Activated T-cell treated with anti-CD3 and anti-CD28 coated beads, Interleukin-2, amount 50 U/mL, for 48 hours (primary cell): ENCODE data around the gene PITRM1.
"Not testable (repeated sequence)": the region's sequence is repeated elsewhere in the genome, so short reads cannot be mapped to it uniquely, and the experiment has no call there.

Experiments used
- DNase-seq, 2 experiments: peaks; one replicate each; pipeline ENCODE4 v3.0.0-alpha.2; 2020

Gene PITRM1

DNA sequence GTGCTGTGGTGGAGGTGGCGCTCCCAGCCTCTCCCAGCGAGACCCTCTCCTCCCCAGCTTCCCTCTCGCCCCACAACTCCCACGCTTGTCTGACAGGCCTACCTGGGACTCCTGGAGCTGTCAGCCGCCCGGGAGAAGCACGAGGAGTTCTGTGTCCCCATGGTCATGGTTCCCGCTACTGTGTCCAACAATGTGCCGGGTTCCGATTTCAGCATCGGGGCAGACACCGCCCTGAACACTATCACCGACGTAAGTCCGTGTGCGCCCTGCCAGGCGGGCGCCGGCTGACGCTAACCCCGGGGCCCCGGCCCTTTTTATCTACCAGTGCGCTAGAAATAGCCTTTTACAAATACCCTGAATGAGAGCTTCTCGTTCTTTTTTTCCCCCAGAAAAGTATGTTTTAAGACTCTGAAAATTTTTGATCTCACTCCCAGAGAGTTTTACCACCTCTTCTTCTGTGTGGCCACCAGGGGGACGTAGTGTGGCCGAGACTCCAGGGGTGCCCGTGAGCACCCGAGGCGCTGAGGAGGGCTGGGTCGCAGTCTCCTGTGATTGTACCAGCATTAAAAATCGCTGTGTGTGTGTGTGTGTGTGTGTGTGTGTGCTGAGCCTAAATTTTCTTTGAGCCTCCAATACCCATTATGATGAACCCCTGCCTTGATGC, 52.7 kb downstream of the PITRM1 start:
- DNase-seq, result no peak

GRCh38 chr10:3118641-3119091, 53.9 kb downstream of the PITRM1 start:
- DNase-seq, result no peak

DNA sequence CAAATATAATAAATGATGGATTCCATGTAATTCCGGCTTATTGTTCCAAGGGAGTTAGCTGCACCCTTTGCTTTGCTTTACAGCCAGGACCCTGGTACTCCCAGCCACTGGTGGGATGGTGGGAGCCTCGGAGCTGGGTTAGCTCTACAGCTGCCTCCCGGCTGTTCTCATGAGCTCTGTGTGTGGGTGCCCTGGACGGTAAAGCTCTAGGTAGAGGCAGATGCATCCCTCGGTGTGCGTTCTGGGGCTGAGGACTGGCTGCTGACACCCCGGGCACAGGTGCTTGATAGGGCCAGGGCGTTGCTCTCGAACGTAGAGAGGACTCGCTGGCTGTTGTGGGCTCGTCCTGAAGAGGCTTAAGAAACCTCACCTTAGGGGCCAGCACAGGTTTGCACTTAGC, 55.1 kb downstream of the PITRM1 start:
- no peak for DNase-seq

DNA sequence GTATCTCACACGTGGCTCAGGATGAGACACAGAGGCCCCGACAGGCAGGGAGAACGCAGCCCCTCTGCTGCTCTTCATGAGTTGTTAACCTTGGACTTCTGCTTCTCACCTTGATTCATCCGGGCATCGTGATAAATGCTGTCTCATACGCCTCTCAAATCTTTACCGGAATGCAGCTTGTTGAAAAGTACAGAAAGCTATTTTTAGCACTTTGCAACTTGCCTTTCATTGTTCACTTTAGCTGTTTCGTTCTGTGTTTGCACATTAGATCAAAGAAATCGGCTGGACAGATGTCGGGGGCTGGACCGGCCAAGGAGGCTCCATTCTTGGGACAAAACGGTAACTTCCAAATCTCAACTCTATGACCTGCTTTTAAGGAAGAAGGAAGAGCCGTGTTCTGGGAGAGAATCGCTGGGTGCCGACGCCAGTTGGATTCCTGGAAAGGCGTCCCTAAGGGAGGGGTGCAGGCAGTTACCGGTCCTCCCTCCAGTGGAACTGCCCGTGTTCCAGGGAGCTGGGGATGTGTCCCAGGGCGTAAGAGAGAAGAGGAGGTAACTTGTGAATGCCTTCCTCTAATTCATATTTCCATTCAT, 56.0 kb downstream of the PITRM1 start:
- no peak for DNase-seq

DNA sequence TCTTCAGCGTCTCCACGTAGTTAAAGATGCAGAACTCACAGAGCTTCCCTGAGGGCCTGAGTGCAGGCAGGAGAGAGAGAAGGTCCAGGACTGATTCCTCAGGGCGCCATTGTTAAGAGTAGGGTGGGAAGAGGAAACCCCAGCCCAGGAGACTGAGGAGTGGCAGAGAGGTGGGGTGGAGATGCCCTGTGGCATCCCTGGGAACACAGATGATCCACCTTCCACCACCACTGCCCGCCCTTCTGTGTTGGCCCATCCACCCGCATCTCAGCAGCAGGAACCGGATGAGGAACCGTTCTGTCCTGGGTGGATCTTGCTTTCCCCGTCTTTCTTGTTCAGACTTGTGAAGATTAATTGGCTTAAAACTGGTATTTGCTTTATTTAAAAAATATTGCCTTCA, 56.9 kb downstream of the PITRM1 start:
- DNase-seq, result no peak

DNA sequence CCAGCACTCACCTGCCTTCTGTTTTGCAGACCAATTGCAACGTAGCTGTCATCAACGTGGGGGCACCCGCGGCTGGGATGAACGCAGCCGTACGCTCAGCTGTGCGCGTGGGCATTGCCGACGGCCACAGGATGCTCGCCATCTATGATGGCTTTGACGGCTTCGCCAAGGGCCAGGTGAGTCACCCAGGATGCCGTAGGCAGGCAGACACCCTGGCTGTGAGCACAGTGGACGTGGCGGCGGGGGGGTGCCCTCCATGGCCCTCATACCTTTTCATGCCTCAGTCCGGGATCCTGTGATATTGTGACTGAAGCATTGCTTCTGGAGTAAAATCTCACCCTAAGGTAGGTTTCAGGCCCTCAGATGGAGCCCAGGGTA, 59.2 kb downstream of the PITRM1 start:
- DNase-seq, result no peak

- DNase-seq, result no peak
These were observed 60.9 kb downstream of the PITRM1 start for GRCh38 chr10:3111621-3112163.

DNA sequence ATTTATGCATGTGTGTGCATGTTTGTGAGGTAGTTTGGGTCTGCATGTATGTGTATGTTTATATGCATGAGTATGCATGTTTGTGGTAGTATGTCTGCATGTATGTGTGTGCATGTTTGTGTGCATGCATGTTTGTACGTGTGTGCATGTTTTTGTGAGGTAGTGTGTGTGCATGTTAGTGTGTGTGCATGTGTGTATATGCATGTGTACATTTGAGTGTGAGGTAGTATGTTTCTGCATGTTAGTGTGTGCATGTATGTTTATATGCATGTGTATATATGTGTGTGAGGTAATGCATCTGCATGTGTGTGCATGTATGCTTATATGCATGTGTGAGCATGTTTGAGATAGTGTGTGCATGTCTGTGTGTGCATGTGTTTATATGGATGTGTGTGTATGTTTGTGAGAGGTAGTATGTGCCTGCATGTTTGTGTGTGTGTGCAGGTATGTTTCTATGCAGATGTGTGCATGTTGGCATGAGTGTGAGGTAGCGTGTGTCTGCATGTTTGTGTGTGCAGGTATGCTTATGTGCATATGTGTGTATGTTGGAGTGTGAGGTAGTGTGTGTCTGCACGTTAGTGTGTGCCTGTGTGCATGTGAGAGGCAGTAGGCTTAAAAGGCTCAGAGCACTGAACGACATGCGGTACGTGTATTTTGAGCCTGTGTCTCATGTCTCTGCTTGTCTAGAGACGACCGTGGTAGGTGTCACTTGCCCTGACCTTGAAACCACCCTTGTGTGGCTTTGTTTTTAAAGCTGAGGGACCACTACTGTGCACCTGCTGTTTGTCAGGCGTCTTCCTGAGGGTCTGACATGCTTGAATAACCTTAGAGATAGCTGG, 61.6 kb downstream of the PITRM1 start:
- DNase-seq, result no peak

DNA sequence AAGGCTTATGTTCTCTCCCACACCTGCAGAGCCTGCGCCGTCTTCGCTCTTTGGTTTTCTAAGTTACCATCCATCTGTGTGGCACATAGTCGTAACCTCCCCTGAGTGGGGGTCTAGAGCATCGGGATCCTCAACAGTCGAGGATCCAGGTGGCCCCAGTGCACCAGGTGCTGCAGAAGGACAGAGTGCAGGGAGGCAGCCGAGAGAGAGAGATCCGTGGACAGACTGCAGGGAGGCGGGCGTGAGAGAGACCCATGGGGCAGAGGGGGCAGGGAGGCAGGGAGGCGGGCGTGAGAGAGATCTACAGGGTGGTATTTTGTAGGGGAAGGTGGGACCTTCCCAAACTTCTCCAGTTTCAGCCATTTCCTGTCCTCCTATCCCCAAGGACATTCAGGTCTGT, 62.9 kb downstream of the PITRM1 start:
- DNase-seq, result no peak

DNA sequence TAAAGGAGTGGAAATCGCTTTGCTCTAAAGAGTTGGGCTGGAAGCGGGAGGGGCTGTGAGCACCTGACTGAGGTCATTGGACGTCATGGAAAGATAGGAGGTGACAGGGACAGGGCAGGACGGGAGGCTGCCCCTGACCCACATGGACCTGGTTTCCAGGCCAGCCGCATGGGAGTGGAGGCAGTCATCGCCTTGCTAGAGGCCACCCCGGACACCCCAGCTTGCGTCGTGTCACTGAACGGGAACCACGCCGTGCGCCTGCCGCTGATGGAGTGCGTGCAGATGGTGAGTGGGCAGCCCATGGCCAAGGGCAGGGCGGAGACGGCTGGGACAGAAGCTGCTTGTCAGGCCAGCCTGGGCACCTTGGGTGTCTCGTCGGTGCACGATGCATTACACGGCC, 63.4 kb downstream of the PITRM1 start:
- DNase-seq, result no peak

DNA sequence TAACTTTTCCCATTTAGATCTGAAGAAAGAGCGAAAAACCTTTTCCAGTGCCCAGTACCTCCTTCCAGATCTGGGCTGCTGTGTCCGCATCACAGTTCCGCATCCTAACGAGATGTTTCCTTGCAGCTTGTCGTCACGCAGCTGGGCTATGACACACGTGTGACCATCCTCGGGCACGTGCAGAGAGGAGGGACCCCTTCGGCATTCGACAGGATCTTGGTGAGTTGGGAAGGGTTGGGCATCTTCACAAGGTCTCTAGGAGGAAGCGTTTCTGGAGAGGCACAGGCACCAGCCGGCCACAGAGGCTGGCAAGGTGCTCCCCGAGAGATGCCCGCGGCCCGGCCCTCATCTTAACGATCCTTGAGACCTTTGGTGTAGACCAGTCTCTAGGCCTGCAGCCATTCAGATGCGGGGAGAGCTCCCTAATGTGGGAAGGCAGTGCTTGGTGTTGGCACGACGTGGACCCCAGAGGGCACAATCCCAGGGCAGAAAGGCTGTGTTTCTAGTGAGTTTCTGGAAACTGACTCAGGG, 63.9 kb downstream of the PITRM1 start:
- no peak for DNase-seq

- DNase-seq, result no peak
These were observed 64.5 kb downstream of the PITRM1 start for GRCh38 chr10:3108033-3108432.

GRCh38 chr10:3107426-3107961, 65.1 kb downstream of the PITRM1 start:
- DNase-seq, result no peak

- no peak for DNase-seq
These were observed 65.6 kb downstream of the PITRM1 start for GRCh38 chr10:3106928-3107425.

DNA sequence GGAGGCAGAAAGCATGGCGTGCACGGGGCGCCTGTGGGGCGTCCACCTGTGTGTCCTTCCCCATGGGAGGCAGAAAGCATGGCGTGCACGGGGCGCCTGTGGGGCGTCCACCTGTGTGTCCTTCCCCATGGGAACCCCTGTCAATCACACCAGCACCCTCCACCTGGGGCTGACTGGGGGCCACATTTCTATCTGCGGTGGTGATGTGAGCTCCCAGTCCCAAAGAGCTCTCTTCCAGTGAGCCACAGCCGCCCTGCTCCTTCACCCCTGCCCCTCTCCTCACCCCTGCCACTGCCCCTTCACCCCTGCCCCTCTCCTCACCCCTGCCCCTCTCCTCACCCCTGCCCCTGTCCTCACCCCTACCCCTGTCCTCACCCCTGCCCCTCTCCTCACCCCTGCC, 66.3 kb downstream of the PITRM1 start:
- DNase-seq, result not testable (repeated sequence)

DNA sequence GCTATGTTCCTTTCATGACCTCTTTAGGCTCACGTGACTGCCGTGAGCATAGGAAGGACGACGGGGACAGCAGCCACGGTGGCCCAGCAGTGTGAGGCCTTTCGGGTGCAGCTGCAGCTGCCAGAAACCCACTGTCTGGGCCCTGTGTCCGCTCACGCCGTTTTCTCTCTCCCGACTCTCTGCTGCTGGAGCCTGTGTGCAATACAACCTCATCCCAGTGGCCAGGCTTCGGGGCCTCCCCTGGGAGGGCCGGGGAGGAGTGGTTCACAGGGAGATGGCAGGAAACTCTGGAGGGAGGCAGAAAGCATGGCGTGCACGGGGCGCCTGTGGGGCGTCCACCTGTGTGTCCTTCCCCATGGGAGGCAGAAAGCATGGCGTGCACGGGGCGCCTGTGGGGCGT, 66.7 kb downstream of the PITRM1 start:
- DNase-seq, result no peak

DNA sequence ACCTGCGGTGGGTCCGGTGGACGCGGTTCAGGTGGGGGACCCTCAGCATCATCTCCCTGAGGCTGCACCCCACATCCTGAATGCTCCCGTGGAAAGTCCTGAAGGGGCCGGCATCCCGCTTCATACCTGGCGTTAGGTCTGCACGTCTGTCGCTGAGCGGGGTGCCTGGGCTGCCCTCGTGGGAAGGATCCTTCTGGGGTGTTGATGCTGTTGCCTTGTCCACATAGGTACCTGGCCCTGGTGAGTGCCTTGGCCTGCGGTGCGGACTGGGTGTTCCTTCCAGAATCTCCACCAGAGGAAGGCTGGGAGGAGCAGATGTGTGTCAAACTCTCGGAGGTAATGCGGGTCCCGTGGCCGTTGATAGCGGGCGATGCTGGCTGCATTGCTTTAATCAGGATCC, 67.4 kb downstream of the PITRM1 start:
- DNase-seq, result no peak

GRCh38 chr10:3104251-3104918, 68.2 kb downstream of the PITRM1 start:
- DNase-seq, result no peak

GRCh38 chr10:3103646-3104045, 68.9 kb downstream of the PITRM1 start:
- DNase-seq, result no peak

DNA sequence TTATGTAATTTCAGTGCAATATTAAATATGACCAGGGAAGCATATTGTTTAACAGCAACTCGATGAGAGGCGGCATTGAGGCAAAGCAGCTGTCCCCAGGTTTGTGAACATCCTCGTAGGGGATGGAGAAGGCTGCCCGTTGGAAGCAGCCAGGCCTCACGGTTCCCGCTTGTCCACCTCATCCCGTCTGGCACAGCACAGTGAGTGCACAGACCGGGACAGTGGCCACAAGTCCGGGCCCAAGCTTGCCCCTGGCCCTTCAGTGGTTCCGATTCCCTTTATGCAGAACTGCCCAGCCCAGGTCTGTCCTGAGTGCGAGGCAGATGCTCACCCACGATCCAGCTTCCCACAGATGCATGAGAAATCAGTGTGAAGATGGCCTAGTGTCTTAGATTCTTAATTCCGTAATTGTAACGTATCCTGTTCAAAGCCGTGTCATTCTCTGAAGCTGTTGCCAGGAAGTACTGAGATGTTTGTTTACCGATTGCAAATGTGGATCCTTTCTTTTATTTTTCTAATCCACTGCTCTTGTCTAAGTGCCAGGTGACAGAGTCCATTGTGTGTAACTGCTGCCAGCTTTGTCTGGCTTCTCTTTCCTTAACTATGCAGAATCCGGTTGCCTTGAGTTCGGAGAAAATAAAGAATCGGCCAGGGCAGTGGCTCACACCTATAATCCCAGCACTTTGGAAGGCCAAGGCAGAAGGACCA, 69.7 kb downstream of the PITRM1 start:
- DNase-seq, result no peak

GRCh38 chr10:3100856-3101640, 71.5 kb downstream of the PITRM1 start:
- no peak for DNase-seq
